K562 (cell line): Measurements from ENCODE around the gene AKT1S1. TPM values are rescaled to one million over a fixed set of nuclear protein-coding genes. Genes with fewer than 3 reads are reported as not detected.

Experiments used
- ARID1B ChIP-seq: fragments of 450-650 bp; IDR thresholded peaks from 2 replicates; pipeline ENCODE4 v1.6.1; 2016; ENCODE audit warnings: antibody characterized with exemption, mild to moderate bottlenecking, inconsistent platforms
- NR2C1 ChIP-seq, 2 experiments: fragments of 450-650 bp; IDR thresholded peaks; 2 replicates each; pipeline ENCODE4 v1.6.1; 2017; ENCODE audit warnings: mild to moderate bottlenecking in 2 of 2, antibody characterized with exemption in 1 of 2, inconsistent platforms in 1 of 2, missing compliant biosample characterization in 1 of 2, missing genetic modification characterization in 1 of 2
- SPI1 ChIP-seq: IDR thresholded peaks from 2 replicates; pipeline ENCODE4 v1.6.1; 2011; ENCODE audit warnings: low read depth, low read length, control low read depth, borderline replicate concordance
- TAF15 ChIP-seq: fragments of 200-400 bp; formaldehyde crosslinking; IDR thresholded peaks from 2 replicates; pipeline ENCODE4 v1.6.1; 2017; ENCODE audit warnings: mild to moderate bottlenecking, low read depth, low read length, moderate library complexity
- TGIF2 ChIP-seq: sonication (generic); formaldehyde crosslinking; IDR thresholded peaks from 2 replicates; pipeline ENCODE4 v1.8.1; 2022; ENCODE audit warnings: mild to moderate bottlenecking, missing genetic modification reagents, moderate library complexity
- polyA plus RNA-seq, 8 experiments: library from polyadenylated mRNA; depleted of rRNA in 4 of 8; stranded (reverse) in 5 of 8; unstranded in 3 of 8; fragments of >200 nt; fragmentation: Nextera tagmentation in 2 of 8; fragmentation: Illumina TruSeq in 1 of 8; extraction: Ambion mirVana in 2 of 8; extraction: Trizol in 1 of 8; gene quantifications; 2 replicates each; pipeline versions ENCODE4 v1.2.1 to v1.2.3, GENCODE V29; 2011 to 2014; ENCODE audit warnings: inconsistent platforms in 1 of 8, missing spikeins in 1 of 8
- total RNA-seq, 7 experiments: library from RNA; depleted of rRNA in 6 of 7; stranded (reverse); fragments of >200 nt in 6 of 7; fragmentation: Illumina TruSeq in 2 of 7; extraction: Trizol in 2 of 7; gene quantifications; 2 replicates each; pipeline versions ENCODE4 v1.2.1 to v1.2.3, GENCODE V29; 2011 to 2021; ENCODE audit warnings: low replicate concordance in 1 of 7
- TF ChIP-seq, protein P1 (sequence below): fragments of 200-800 bp; sonication (Bioruptor generic); IDR thresholded peaks from 2 replicates; pipeline ENCODE4 v1.6.1; 2016; ENCODE audit warnings: missing genetic modification characterization, missing compliant biosample characterization
- TF ChIP-seq, protein P2 (sequence below): IDR thresholded peaks from 3 replicates; pipeline ENCODE4 v1.6.1; 2011; ENCODE audit warnings: borderline replicate concordance, mild to moderate bottlenecking; ENCODE audit not compliant: insufficient read length, insufficient read depth
- TF ChIP-seq, protein P3 (sequence below), 2 experiments: fragments of 450-650 bp; conservative IDR thresholded peaks; 2 replicates each; pipeline ENCODE4 v1.6.1; 2017; ENCODE audit warnings: mild to moderate bottlenecking in 2 of 2, moderate library complexity in 2 of 2

Gene AKT1S1
- total and polyA plus RNA-seq, 9 of the 15 experiments (the other 6 are each of a cell fraction or from before 2014, with no cell fraction given): 1.2 to 50.3 (median 17.1) TPM

DNA sequence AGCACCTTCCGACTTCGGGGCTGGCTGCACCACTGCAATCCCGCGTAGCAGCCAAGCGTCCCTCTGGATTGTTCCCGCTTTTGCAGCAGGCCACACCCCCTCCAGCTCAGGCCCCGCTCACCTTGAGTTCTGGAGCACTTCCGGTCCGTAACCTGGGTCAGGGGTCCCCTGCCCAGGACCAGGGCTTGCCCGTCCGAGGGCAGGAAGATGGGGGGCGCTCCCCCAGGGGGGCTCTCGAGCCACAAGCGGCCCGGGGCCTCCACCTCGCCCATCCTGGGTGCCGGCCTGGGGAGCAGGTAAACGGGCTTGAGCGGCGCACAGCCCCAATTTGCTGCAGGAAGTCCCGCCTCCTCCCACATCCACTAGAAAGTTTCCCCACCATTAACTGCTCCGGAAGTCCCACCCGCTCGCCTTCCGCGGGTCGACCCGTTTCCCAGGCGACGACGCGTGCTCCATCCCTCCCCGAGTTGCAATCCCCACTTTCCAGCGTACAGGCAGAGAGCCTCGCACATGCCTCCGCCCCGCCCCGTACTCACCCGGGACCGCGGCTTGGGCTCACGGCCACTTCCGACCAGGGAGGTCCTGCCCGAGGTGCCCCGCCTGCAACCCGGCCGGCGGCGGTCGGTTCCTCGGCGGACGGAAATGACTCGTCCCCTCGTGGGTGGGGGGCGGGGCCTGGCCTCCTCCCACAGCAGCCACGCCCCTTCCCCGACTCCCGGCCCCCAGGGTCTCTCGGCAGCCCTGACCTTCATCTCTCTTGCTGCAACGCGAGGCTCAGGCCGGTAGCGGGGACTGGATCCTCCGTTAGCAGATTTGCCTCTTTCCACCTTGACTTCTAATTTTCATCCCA lies 10.0 kb downstream of the AKT1S1 start, which contains the start of gene PNKP (continued):
- TF ChIP-seq, protein P1, sequence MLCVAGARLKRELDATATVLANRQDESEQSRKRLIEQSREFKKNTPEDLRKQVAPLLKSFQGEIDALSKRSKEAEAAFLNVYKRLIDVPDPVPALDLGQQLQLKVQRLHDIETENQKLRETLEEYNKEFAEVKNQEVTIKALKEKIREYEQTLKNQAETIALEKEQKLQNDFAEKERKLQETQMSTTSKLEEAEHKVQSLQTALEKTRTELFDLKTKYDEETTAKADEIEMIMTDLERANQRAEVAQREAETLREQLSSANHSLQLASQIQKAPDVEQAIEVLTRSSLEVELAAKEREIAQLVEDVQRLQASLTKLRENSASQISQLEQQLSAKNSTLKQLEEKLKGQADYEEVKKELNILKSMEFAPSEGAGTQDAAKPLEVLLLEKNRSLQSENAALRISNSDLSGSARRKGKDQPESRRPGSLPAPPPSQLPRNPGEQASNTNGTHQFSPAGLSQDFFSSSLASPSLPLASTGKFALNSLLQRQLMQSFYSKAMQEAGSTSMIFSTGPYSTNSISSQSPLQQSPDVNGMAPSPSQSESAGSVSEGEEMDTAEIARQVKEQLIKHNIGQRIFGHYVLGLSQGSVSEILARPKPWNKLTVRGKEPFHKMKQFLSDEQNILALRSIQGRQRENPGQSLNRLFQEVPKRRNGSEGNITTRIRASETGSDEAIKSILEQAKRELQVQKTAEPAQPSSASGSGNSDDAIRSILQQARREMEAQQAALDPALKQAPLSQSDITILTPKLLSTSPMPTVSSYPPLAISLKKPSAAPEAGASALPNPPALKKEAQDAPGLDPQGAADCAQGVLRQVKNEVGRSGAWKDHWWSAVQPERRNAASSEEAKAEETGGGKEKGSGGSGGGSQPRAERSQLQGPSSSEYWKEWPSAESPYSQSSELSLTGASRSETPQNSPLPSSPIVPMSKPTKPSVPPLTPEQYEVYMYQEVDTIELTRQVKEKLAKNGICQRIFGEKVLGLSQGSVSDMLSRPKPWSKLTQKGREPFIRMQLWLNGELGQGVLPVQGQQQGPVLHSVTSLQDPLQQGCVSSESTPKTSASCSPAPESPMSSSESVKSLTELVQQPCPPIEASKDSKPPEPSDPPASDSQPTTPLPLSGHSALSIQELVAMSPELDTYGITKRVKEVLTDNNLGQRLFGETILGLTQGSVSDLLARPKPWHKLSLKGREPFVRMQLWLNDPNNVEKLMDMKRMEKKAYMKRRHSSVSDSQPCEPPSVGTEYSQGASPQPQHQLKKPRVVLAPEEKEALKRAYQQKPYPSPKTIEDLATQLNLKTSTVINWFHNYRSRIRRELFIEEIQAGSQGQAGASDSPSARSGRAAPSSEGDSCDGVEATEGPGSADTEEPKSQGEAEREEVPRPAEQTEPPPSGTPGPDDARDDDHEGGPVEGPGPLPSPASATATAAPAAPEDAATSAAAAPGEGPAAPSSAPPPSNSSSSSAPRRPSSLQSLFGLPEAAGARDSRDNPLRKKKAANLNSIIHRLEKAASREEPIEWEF (CRISPR knock-in tag): no peak
- TF ChIP-seq, protein P2, sequence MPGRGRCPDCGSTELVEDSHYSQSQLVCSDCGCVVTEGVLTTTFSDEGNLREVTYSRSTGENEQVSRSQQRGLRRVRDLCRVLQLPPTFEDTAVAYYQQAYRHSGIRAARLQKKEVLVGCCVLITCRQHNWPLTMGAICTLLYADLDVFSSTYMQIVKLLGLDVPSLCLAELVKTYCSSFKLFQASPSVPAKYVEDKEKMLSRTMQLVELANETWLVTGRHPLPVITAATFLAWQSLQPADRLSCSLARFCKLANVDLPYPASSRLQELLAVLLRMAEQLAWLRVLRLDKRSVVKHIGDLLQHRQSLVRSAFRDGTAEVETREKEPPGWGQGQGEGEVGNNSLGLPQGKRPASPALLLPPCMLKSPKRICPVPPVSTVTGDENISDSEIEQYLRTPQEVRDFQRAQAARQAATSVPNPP: no peak
- TF ChIP-seq NR2C1 (IDR thresholded peaks at IDR 0.05) (peak; percentile 85), NR2C1 (tag; IDR thresholded peaks at IDR 0.05) (peak; percentile 77), TGIF2 (no peak), ARID1B (0 out of 2 replicates have a peak, but pooled peaks have one; percentile 16), TAF15 (no peak), SPI1 (no peak)
- TF ChIP-seq, protein P3, sequence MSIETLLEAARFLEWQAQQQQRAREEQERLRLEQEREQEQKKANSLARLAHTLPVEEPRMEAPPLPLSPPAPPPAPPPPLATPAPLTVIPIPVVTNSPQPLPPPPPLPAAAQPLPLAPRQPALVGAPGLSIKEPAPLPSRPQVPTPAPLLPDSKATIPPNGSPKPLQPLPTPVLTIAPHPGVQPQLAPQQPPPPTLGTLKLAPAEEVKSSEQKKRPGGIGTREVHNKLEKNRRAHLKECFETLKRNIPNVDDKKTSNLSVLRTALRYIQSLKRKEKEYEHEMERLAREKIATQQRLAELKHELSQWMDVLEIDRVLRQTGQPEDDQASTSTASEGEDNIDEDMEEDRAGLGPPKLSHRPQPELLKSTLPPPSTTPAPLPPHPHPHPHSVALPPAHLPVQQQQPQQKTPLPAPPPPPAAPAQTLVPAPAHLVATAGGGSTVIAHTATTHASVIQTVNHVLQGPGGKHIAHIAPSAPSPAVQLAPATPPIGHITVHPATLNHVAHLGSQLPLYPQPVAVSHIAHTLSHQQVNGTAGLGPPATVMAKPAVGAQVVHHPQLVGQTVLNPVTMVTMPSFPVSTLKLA (conservative IDR thresholded peaks at IDR 0.05): peak; percentile 95 to 98
